ENCODE results near the gene SELENOF. TPM values are rescaled to one million over a fixed set of nuclear protein-coding genes. Genes with fewer than 3 reads are reported as not detected.
A peak's percentile ranks its signal among the peaks of the same experiment; 100 is the strongest.

The SELENOF gene
- polyA plus RNA-seq, 1 of the 3 experiments (the other 2 are of a cell fraction): 155 TPM

DNA sequence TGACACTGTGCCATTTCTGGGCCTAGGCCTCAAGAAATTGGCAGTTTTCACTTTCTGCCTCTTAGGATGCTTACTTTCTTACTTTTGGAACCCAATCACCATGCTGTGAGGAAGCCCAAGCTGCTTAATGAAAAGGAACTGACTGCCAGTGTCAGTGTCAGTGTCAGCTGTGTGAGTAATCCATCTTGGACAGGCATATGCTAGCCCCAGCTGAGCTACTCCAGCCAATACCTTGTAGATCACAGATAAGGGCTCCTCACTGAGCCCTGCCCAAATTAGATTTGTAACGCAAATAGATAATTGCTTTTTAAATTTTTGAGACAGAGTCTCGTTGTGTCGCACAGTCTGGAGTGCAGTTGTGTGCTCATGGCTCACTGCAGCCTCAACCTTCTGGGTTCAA lies 59.6 kb downstream of the SELENOF start:
- Histone ChIP-seq H4K20me1 (ENCODE audit: insufficient read depth) (no peaks in the 10 kb centered on the region), H3K9me3 (no peaks in the 10 kb centered on the region), H3K9me2 (no peaks in the 10 kb centered on the region), H3K4me1 (ENCODE audit: control insufficient read depth in 1 of 2, insufficient read depth in 2 of 2, low read depth in 1 of 2, low read length in 1 of 2) (no peaks in the 10 kb centered on the region), H3K4me2 (no peak overlapping the region), H3K4me3 (ENCODE audit: low read depth in 2 of 2, low read length in 1 of 2) (no peak overlapping the region), H2AFZ (ENCODE audit: low read depth) (no peak overlapping the region), H3K27ac (ENCODE audit: low read depth in 2 of 2, low read length in 1 of 2) (no peak overlapping the region), H3K27me3 (ENCODE audit: insufficient read depth) (no peaks in the 10 kb centered on the region), H3F3A (replicated peaks; ENCODE audit: insufficient read depth) (no peaks in the 10 kb centered on the region), H3K9ac (no peak overlapping the region), H3K79me2 (ENCODE audit: insufficient read depth) (no peaks in the 10 kb centered on the region), H3K36me3 (replicated peaks in 1 of 2; ENCODE audit: control insufficient read depth in 1 of 2, insufficient read depth in 2 of 2, low read length in 1 of 2) (peaks cover 0 to 3% of the 10 kb centered on the region in 2 experiments)
- 67% methylated on average over 3 of the region's 3 CpGs for WGBS (ENCODE audit: low lambda C conversion rate)
- ChIA-PET CTCF (interaction anchor here (0.9 kb wide), 1 partner anchor 230 kb away, joined by 3 read pairs; no protein-coding TSS in a partner anchor), POLR2A (no interaction called here)
- no peak for DNase-seq
- TF ChIP-seq POLR2AphosphoS5 (IDR thresholded peaks at IDR 0.05; ENCODE audit: low read depth, low read length): no peak
- TF ChIP-seq, protein P1, sequence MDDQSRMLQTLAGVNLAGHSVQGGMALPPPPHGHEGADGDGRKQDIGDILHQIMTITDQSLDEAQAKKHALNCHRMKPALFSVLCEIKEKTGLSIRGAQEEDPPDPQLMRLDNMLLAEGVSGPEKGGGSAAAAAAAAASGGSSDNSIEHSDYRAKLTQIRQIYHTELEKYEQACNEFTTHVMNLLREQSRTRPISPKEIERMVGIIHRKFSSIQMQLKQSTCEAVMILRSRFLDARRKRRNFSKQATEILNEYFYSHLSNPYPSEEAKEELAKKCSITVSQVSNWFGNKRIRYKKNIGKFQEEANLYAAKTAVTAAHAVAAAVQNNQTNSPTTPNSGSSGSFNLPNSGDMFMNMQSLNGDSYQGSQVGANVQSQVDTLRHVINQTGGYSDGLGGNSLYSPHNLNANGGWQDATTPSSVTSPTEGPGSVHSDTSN (IDR thresholded peaks at IDR 0.05): 0 out of 2 replicates have a peak, but pooled peaks have one; percentile 16

GRCh38 chr1:86852782-86853408 lies 61.0 kb downstream of the SELENOF start:
- Histone ChIP-seq H3F3A (replicated peaks; ENCODE audit: insufficient read depth) (no peaks in the 10 kb centered on the region), H3K4me1 (ENCODE audit: control insufficient read depth in 1 of 2, insufficient read depth in 2 of 2, low read depth in 1 of 2, low read length in 1 of 2) (no peaks in the 10 kb centered on the region), H3K79me2 (ENCODE audit: insufficient read depth) (no peaks in the 10 kb centered on the region), H3K4me2 (no peak overlapping the region), H3K9me3 (no peaks in the 10 kb centered on the region), H3K36me3 (replicated peaks in 1 of 2; ENCODE audit: control insufficient read depth in 1 of 2, insufficient read depth in 2 of 2, low read length in 1 of 2) (no peaks in the 10 kb centered on the region), H3K9me2 (no peaks in the 10 kb centered on the region), H3K4me3 (ENCODE audit: low read depth in 2 of 2, low read length in 1 of 2) (no peak overlapping the region), H3K27ac (ENCODE audit: low read depth in 2 of 2, low read length in 1 of 2) (no peak overlapping the region), H2AFZ (ENCODE audit: low read depth) (no peak overlapping the region), H4K20me1 (ENCODE audit: insufficient read depth) (no peaks in the 10 kb centered on the region), H3K27me3 (ENCODE audit: insufficient read depth) (no peaks in the 10 kb centered on the region), H3K9ac (no peak overlapping the region)
- ChIA-PET POLR2A (no interaction called here), CTCF (no interaction called here)
- no peak for DNase-seq
- 90% methylated on average over 7 of the region's 7 CpGs for WGBS (ENCODE audit: low lambda C conversion rate)
- TF ChIP-seq RFX5 (IDR thresholded peaks at IDR 0.05; ENCODE audit: low read length) (no peak), ELF1 (IDR thresholded peaks at IDR 0.05) (no peak), GATA2 (CRISPR knock-in tag; IDR thresholded peaks at IDR 0.05) (no peak), TCF12 (IDR thresholded peaks at IDR 0.05) (no peak), POLR2AphosphoS5 (IDR thresholded peaks at IDR 0.05; ENCODE audit: low read depth, low read length) (no peak), FOXM1 (IDR thresholded peaks at IDR 0.05; ENCODE audit: low read depth) (no peak), YY1 (IDR thresholded peaks at IDR 0.05; ENCODE audit: low read depth) (no peak), MXI1 (IDR thresholded peaks at IDR 0.05; ENCODE audit: low read depth, low read length) (no peak), FOXJ3 (CRISPR knock-in tag; IDR thresholded peaks at IDR 0.05) (no peak), TEAD4 (IDR thresholded peaks at IDR 0.05; ENCODE audit: borderline replicate concordance, insufficient read depth) (no peak)
- TF ChIP-seq, protein P2, sequence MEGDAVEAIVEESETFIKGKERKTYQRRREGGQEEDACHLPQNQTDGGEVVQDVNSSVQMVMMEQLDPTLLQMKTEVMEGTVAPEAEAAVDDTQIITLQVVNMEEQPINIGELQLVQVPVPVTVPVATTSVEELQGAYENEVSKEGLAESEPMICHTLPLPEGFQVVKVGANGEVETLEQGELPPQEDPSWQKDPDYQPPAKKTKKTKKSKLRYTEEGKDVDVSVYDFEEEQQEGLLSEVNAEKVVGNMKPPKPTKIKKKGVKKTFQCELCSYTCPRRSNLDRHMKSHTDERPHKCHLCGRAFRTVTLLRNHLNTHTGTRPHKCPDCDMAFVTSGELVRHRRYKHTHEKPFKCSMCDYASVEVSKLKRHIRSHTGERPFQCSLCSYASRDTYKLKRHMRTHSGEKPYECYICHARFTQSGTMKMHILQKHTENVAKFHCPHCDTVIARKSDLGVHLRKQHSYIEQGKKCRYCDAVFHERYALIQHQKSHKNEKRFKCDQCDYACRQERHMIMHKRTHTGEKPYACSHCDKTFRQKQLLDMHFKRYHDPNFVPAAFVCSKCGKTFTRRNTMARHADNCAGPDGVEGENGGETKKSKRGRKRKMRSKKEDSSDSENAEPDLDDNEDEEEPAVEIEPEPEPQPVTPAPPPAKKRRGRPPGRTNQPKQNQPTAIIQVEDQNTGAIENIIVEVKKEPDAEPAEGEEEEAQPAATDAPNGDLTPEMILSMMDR (IDR thresholded peaks at IDR 0.05): no peak
- TF ChIP-seq, protein P3, sequence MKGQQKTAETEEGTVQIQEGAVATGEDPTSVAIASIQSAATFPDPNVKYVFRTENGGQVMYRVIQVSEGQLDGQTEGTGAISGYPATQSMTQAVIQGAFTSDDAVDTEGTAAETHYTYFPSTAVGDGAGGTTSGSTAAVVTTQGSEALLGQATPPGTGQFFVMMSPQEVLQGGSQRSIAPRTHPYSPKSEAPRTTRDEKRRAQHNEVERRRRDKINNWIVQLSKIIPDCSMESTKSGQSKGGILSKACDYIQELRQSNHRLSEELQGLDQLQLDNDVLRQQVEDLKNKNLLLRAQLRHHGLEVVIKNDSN (IDR thresholded peaks at IDR 0.05; ENCODE audit: borderline replicate concordance, low read depth): no peak

Measured in SK-N-SH (cell line).